HEK293T (cell line): ENCODE measurements around the gene TTC9C.

Experiments
- ARNT ChIP-seq: fragments of 450-650 bp; IDR thresholded peaks from 2 replicates; pipeline ENCODE4 v1.6.1; 2017; ENCODE audit warnings: mild to moderate bottlenecking
- BHLHE40 ChIP-seq: fragments of 450-650 bp; IDR thresholded peaks from 2 replicates; pipeline ENCODE4 v1.6.1; 2016; ENCODE audit warnings: mild to moderate bottlenecking, moderate library complexity, borderline replicate concordance
- CTBP1 ChIP-seq: fragments of 450-650 bp; IDR thresholded peaks from 2 replicates; pipeline ENCODE4 v1.6.1; 2016; ENCODE audit warnings: borderline replicate concordance
- ELF4 ChIP-seq: fragments of 450-650 bp; IDR thresholded peaks from 2 replicates; pipeline ENCODE4 v1.6.1; 2017; ENCODE audit warnings: antibody characterized with exemption
- FOXK2 ChIP-seq: fragments of 450-650 bp; IDR thresholded peaks from 2 replicates; pipeline ENCODE4 v1.6.1; 2016; ENCODE audit warnings: mild to moderate bottlenecking
- L3MBTL2 ChIP-seq: fragments of 450-650 bp; conservative IDR thresholded peaks from 2 replicates; pipeline ENCODE4 v1.6.1; 2016; ENCODE audit warnings: mild to moderate bottlenecking
- LEF1 ChIP-seq: fragments of 450-650 bp; IDR thresholded peaks from 2 replicates; pipeline ENCODE4 v1.6.1; 2017; ENCODE audit warnings: mild to moderate bottlenecking, borderline replicate concordance
- SP1 ChIP-seq: fragments of 450-650 bp; IDR thresholded peaks from 2 replicates; pipeline ENCODE4 v1.6.1; 2017
- SUZ12 ChIP-seq: fragments of 450-650 bp; IDR thresholded peaks from 2 replicates; pipeline ENCODE4 v1.6.1; 2016; ENCODE audit warnings: mild to moderate bottlenecking
- TARDBP ChIP-seq: fragments of 450-650 bp; IDR thresholded peaks from 2 replicates; pipeline ENCODE4 v1.6.1; 2016
- ZNF384 ChIP-seq: fragments of 450-650 bp; IDR thresholded peaks from 2 replicates; pipeline ENCODE4 v1.6.1; 2016

- no peak for TF ChIP-seq SUZ12
- no peak for TF ChIP-seq ELF4
- no peak for TF ChIP-seq FOXK2
- TF ChIP-seq TARDBP = no peak
- no peak for TF ChIP-seq LEF1
- no peak for TF ChIP-seq ARNT
- TF ChIP-seq ZNF384 = peak; percentile 99
- no peak for TF ChIP-seq BHLHE40
- TF ChIP-seq SP1 = no peak
- TF ChIP-seq CTBP1 = no peak
- TF ChIP-seq L3MBTL2 = no peak
Observed at GRCh38 chr11:62727872-62728170, 465 bp upstream of the TTC9C start.
